Testis (tissue), 2 donors: ENCODE measurements around the gene PRR30.

Experiments
- POLR2A ChIP-seq: fragments of 450-650 bp; IDR thresholded peaks from one replicate; pipeline ENCODE4 v1.6.1; 2017; ENCODE audit warnings: antibody characterized with exemption, mild to moderate bottlenecking, moderate library complexity
- TF ChIP-seq, protein P1 (sequence below), 3 experiments: fragments of 450-650 bp in 2 of 3; fragments of 200-600 bp in 1 of 3; sonication (generic) in 1 of 3; IDR thresholded peaks; one replicate each; pipeline ENCODE4 v1.5.1; 2016 to 2019; ENCODE audit warnings: antibody characterized with exemption in 3 of 3, mild to moderate bottlenecking in 2 of 3, moderate library complexity in 1 of 3

GRCh38 chr2:27100036-27100435 lies 39.2 kb downstream of the PRR30 start:
- TF ChIP-seq, protein P1, sequence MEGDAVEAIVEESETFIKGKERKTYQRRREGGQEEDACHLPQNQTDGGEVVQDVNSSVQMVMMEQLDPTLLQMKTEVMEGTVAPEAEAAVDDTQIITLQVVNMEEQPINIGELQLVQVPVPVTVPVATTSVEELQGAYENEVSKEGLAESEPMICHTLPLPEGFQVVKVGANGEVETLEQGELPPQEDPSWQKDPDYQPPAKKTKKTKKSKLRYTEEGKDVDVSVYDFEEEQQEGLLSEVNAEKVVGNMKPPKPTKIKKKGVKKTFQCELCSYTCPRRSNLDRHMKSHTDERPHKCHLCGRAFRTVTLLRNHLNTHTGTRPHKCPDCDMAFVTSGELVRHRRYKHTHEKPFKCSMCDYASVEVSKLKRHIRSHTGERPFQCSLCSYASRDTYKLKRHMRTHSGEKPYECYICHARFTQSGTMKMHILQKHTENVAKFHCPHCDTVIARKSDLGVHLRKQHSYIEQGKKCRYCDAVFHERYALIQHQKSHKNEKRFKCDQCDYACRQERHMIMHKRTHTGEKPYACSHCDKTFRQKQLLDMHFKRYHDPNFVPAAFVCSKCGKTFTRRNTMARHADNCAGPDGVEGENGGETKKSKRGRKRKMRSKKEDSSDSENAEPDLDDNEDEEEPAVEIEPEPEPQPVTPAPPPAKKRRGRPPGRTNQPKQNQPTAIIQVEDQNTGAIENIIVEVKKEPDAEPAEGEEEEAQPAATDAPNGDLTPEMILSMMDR (IDR thresholded peaks at IDR 0.05), result no peak
- TF ChIP-seq POLR2A, result no peak
